HG02981 (cell line): Measurements from ENCODE around the gene ALKBH3.

Experiments used
- ATAC-seq: cut with Tn5 transposase; IDR thresholded peaks from one replicate; pipeline ENCODE4 v1.9.1; 2021; ENCODE audit warnings: mild to moderate bottlenecking, moderate library complexity; ENCODE audit not compliant: unreplicated experiment

The ALKBH3 gene

DNA sequence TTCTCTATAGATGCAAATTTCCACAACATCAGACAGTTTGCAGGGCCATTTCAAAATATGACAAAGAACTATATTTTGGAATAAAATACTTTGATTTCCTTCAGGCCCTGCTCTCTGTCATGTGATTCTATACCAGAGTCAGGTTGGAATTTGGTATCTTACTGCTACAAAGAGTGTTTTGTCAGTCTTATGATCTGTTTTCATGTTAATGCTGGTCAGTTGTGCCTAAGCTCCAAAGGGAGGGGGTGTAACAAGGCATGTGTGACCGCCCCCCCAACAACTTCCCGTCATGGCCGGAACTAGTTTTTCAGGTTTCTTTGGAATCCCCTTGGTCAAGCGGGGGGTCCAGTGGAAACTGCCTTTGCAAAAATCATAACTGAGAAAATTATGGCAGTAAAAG is 76.9 kb downstream of the ALKBH3 start:
- ATAC-seq: no peak

DNA sequence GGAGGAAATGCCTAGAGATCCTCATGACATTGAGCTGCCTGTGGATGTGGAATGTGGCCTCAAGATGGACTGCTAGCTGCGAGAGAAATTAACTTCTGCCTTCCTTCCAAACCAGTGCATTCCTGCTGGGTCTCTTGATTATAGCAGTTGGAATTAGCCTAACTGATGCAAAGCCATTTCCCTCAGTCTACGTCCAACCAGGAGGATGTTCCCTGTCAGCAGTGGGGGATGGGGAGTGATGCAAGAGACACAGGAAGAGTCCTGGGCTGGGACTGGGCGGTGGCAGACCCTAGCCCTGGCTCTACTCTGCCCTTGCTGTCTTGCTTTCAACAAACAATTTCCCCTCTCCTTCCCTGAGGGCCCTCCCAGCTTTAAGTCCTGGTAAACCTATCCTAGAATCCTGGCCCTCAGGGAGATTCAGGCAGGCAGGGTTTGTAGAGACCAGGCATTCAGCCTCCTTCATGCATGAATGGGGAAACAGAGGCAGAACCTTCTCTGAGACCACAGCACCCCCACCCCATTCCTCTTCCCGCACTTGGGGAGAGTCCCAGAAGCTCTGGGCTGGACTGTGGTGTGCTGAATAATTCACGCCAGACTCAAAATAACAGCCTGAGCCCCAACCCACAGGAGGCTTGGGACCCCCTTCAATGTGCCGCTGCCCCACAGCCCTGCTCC is 78.8 kb downstream of the ALKBH3 start:
- ATAC-seq: no peak

DNA sequence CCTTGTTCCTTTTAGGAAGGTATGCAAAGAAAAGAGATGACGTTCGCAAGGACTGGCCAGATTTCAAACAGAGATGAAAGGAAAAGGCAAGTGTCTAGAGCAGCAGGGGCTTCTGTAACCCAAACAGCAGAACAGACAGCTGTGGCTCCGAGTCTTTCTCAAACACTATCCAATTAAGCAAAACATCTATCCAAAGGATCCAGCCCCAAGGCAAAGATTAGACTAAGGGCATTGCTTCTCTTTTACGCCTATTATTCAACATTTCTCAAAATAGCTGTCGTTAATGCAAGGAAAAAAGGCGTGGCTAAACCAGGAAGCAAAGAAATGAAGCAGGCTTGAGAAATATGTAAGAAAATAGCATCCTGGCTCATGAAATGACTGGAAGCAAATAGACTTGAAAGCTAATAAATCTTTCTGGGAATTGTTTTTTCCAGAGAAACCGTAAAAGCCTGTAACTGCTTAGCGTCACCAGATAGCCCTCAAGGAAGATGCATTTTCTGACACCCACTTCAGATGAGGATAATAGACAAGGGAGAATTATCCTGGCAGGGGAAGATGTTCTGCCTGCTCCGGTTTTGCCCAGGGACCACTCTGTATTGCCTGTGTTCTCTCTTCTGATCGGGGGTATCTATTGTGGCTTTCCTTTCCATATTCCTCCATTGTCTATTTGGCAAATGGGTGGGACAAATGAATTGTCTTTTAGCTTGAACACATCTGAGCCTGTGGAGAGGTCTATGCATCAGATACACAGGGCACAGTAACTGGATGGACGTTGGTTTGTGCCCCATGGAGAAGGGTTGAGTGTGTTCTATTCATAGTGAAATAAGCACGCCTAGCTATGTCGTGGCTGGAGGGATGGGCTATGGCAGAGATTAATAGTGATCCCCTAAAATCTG is 82.0 kb downstream of the ALKBH3 start:
- no peak for ATAC-seq

DNA sequence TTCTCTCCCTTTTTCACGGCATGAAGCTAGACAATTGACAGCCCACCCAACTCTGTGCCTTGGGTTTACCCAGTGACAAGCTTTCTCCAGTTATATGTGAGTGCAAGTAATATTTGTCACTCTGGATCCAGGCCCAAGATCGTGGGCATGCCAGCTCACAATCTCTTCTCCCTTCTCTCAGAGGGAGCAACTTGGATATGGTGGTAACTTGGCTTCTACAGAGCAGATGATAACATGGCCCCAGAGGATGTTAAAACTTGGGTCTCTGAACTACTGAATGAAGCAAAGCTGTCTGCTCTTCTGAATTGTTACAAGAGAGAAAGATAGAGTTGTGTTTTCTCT is 82.6 kb downstream of the ALKBH3 start:
- ATAC-seq: no peak

DNA sequence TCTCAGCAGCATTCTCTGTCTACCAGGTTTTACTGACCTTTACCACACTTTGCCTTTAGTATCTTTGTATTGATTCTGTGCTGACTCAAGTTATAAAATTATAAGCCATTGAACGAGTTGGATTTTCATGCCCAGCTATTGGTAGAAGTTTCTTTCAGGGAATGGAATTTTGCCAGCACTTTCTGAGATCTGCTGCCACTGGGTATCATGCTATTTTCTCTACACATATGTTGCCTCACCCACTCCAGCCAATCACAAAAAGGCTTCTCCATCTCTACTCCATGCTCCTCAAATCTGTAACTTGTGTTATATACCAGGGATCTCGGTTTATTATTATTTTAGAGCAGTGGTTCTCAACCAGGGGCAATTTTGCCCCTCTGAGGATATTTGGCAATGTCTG is 87.0 kb downstream of the ALKBH3 start:
- ATAC-seq: no peak

DNA sequence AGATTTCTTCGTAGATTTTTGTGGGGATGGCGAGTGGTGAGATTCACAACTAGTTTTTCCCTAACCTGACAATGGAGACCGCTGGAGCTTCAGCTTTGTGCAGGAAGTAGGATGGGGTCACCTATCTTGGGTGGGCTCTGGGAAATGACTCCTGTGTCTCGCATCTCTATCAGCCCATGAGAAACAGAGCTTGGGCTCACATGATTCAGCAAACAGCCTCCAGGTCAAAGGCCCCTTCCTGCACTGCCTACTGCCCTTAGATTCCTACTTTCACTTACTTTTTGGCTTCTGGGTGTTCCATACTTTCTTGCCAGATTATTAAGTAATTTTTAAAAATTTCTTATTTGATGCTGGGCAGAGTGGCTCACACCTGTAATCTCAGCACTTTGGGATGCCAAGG is 88.1 kb downstream of the ALKBH3 start:
- ATAC-seq: no peak

DNA sequence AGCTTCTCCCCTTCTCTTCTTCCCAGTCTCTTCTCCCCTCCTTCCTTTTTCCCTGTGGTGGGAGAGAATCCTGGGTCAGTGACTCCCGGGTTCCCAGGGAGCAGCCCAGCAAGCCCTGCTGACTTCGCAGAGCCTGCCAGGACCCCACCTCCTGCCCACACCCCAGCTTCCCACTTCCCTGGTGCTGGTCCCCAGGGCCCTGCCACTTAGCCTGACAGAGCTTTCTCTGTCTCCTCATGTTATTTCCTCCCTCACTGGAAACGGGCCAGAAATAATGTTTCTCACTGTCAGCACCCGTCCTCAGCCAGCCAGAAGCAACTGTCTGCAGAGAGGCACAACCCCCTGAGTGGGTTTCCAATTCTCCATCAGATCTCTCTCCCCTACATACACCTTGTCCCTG is 88.9 kb downstream of the ALKBH3 start:
- ATAC-seq: no peak
